ENCODE measurements around the gene ATRNL1. TPM values are rescaled to one million over a fixed set of nuclear protein-coding genes. Genes with fewer than 3 reads are reported as not detected.

Gene ATRNL1
- total and polyA plus RNA-seq, 2 of the 8 experiments (the other 6 are each of a cell fraction or from before 2014, with no cell fraction given), result 5.1 to 17.6 TPM

DNA sequence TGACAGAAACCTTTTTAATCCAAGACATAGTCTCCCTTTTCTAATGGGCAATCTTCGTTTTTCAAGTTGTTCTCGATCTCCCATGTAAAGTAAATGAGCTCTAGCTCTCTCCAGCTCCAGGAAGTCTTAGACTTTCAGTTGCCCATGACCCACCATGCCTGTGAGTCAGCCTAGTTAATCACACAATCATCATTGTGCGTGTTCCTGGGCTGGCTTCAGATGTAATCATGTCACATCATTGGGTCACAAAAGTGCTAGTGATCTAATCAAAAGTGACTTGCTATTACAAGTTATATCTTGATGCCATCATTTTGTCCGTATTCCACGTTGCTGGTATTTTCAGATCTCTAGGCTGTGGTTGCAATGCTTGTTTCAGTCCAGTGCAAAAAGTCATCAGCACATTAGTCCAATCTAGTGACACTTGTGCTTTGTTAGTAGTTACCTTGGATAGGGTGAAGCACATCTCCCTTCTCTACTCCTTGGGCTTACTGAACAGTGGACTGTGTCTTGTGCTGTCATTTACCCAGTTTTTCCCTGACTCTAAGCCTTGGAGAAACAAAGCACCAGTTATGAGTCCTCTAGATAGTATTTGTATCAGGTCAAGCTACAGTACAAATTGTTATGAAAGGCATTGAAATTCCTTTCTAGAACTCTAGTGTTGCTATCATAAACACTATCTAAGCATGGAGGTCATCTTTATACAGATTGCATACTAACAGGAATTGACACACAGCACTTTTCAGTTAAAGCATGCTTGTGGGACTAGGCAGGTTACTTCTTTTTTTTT is 863.3 kb downstream of the ATRNL1 start:
- H4K5ac ChIP-seq (ENCODE audit: insufficient read length, low read depth, low read length), result no peak overlapping the region
- H3K36me3 ChIP-seq (ENCODE audit: control insufficient read depth in 2 of 4, insufficient read depth in 4 of 4, low read length in 3 of 4), result no peaks in the 10 kb centered on the region
- DNase-seq (ENCODE audit: low read depth in 1 of 2, low spot score in 2 of 2) (no peak), FAIRE-seq (no peak)
- H2BK20ac ChIP-seq (ENCODE audit: low read length), result no peak overlapping the region
- peak overlapping the region in 1 of 4 experiments; percentile 27; a peak in 1 of 7 replicates for H3K9ac ChIP-seq (replicated peaks in 1 of 4; ENCODE audit: extremely low read depth in 1 of 4, low read depth in 3 of 4, low read length in 3 of 4)
- no peak overlapping the region for H3K14ac ChIP-seq (ENCODE audit: insufficient read length)
- H4K91ac ChIP-seq (replicated peaks; ENCODE audit: insufficient read length, low read length), result no peak overlapping the region
- H3K56ac ChIP-seq (replicated peaks; ENCODE audit: insufficient read length, low read depth, low read length), result no peak overlapping the region
- H3K79me1 ChIP-seq (ENCODE audit: low read depth, low read length), result no peaks in the 10 kb centered on the region
- ChIA-PET CTCF (ENCODE audit: partially characterized antibody) (interaction anchor here (0.6 to 1.4 kb wide), 3 partner anchors 8 to 449 kb away, joined by 3 to 8 read pairs (median 3); no protein-coding TSS in a partner anchor), POLR2A (ENCODE audit: partially characterized antibody) (no interaction called here)
- no peaks in the 10 kb centered on the region for H3K27me3 ChIP-seq (replicated peaks in 1 of 4; ENCODE audit: control insufficient read depth in 3 of 4, extremely low read depth in 1 of 4, insufficient read depth in 3 of 4, low read length in 3 of 4)
- H2AK5ac ChIP-seq (ENCODE audit: low read depth, low read length), result no peak overlapping the region
- no peak overlapping the region for H3K4me2 ChIP-seq (ENCODE audit: insufficient read depth in 1 of 2, low read depth in 2 of 2, low read length in 2 of 2)
- no peak overlapping the region for H2BK120ac ChIP-seq (replicated peaks; ENCODE audit: low read depth, low read length)
- H3K4me1 ChIP-seq (replicated peaks in 1 of 4; ENCODE audit: control insufficient read depth in 3 of 4, insufficient read depth in 4 of 4, low read length in 3 of 4), result peaks cover 0 to 4% (median 0%) of the 10 kb centered on the region in 4 experiments; a peak in 2 of 7 replicates
- H3K79me2 ChIP-seq (ENCODE audit: control insufficient read depth in 1 of 2, insufficient read depth in 2 of 2, low read length in 2 of 2), result no peaks in the 10 kb centered on the region
- H2AFZ ChIP-seq (ENCODE audit: low read length), result no peak overlapping the region
- no peak overlapping the region for H3K23ac ChIP-seq (ENCODE audit: insufficient read length)
- H2BK12ac ChIP-seq (ENCODE audit: low read depth, low read length), result no peak overlapping the region
- H3K27ac ChIP-seq (ENCODE audit: low read depth, low read length), result no peak overlapping the region
- H4K8ac ChIP-seq (ENCODE audit: extremely low read depth, insufficient read depth, low read length), result no peak overlapping the region
- H3K4ac ChIP-seq (replicated peaks; ENCODE audit: insufficient read length, low read depth, low read length), result no peak overlapping the region
- H4K20me1 ChIP-seq (replicated peaks in 1 of 2; ENCODE audit: control insufficient read depth in 1 of 2, insufficient read depth in 2 of 2, low read length in 2 of 2), result no peaks in the 10 kb centered on the region
- no peak overlapping the region for H3K18ac ChIP-seq (ENCODE audit: extremely low read depth, low read length)
- H2BK5ac ChIP-seq (ENCODE audit: low read depth, low read length), result no peak overlapping the region
- no peak overlapping the region for H3K4me3 ChIP-seq (ENCODE audit: extremely low read depth in 1 of 4, insufficient read depth in 2 of 4, low read depth in 3 of 4, low read length in 4 of 4)
- H3K23me2 ChIP-seq (ENCODE audit: low read depth, low read length), result no peaks in the 10 kb centered on the region
- H2BK15ac ChIP-seq (ENCODE audit: low read length), result no peak overlapping the region
- 95% methylated on average over 5 of the region's 5 CpGs; no CpG with 5 or more reads in 1 of the 2 experiments for WGBS, 2 experiments (ENCODE audit: extremely low coverage in 1 of 2, insufficient coverage in 1 of 2, insufficient read length in 1 of 2, insufficient replicate concordance in 2 of 2, low coverage in 1 of 2, low lambda C conversion rate in 2 of 2, missing lambda C conversion rate in 1 of 2)
- H3K9me3 ChIP-seq (ENCODE audit: insufficient read depth in 2 of 2, low read depth in 1 of 2, low read length in 1 of 2), result no peaks in the 10 kb centered on the region
- TF ChIP-seq RBBP5 (IDR thresholded peaks at IDR 0.05; ENCODE audit: borderline replicate concordance, low read depth, low read length), result no peak
- no peak for TF ChIP-seq GABPA (IDR thresholded peaks at IDR 0.05; ENCODE audit: borderline replicate concordance, insufficient read depth, low read length)
- no peak for TF ChIP-seq TAF7 (optimal IDR thresholded peaks at IDR 0.05; ENCODE audit: borderline replicate concordance, low read depth, low read length)
- no peak for TF ChIP-seq POLR2AphosphoS5 (IDR thresholded peaks at IDR 0.05; ENCODE audit: low read depth, low read length)
- no peak for TF ChIP-seq BCL11A (IDR thresholded peaks at IDR 0.05; ENCODE audit: low read depth in 2 of 2, low read length in 2 of 2)
- no peak for TF ChIP-seq BACH1 (IDR thresholded peaks at IDR 0.05; ENCODE audit: low read length)
- TF ChIP-seq HDAC2 (IDR thresholded peaks at IDR 0.05; ENCODE audit: borderline replicate concordance in 1 of 2, low read depth in 2 of 2, low read length in 2 of 2), result no peak
- TF ChIP-seq SIX5 (IDR thresholded peaks at IDR 0.05; ENCODE audit: low read depth, low read length), result no peak
- no peak for TF ChIP-seq TCF12 (IDR thresholded peaks at IDR 0.05; ENCODE audit: low read depth, low read length)
- no peak for TF ChIP-seq TEAD4 (IDR thresholded peaks at IDR 0.05; ENCODE audit: low read depth, low read length)
- TF ChIP-seq, protein P1, sequence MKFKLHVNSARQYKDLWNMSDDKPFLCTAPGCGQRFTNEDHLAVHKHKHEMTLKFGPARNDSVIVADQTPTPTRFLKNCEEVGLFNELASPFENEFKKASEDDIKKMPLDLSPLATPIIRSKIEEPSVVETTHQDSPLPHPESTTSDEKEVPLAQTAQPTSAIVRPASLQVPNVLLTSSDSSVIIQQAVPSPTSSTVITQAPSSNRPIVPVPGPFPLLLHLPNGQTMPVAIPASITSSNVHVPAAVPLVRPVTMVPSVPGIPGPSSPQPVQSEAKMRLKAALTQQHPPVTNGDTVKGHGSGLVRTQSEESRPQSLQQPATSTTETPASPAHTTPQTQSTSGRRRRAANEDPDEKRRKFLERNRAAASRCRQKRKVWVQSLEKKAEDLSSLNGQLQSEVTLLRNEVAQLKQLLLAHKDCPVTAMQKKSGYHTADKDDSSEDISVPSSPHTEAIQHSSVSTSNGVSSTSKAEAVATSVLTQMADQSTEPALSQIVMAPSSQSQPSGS (IDR thresholded peaks at IDR 0.05; ENCODE audit: low read length), result no peak

Data from H1 (cell line).